Urothelium cell line (cell line): ENCODE data around the gene ZNF277.

Experiments used
- DNase-seq: peaks from one replicate; pipeline ENCODE4 v3.0.0; 2011; ENCODE audit warnings: low spot score, mixed read lengths
- FAIRE-seq: peaks from 2 replicates; lab custom pipeline; 2011; peaks lifted over from hg19 to GRCh38; lab: Jason Lieb, UNC

ZNF277 gene

DNA sequence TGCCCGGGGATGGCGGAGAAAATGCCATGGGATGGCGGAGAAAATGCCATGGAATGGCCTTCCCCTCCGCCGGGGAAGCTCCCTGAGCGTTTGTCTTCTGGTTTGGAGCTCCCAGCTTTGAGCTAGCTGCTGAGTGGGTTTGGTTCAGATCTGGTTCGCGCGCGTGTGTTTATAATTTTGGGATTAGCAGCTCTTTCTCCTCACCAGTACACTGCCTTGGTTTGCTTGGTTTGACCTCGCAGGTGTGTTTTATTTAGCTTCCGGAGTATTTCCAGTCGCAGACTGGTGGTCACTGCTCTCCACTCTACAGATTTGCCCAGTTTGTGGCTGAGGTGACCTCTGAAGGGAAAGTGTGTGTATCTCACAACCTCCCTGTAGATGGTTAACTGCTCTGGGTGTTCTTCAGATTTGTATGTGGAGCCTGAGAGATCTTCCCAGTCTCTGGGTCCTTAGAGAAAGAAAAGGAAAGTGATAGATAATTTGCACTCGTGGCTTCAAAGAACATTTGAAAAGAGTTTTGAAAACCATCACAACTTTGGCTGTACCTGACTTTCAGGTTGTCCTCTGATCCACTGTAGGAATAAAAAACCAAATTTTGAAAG lies 597 bp downstream of the ZNF277 start:
- no peak for FAIRE-seq
- DNase-seq = peak; percentile 27

DNA sequence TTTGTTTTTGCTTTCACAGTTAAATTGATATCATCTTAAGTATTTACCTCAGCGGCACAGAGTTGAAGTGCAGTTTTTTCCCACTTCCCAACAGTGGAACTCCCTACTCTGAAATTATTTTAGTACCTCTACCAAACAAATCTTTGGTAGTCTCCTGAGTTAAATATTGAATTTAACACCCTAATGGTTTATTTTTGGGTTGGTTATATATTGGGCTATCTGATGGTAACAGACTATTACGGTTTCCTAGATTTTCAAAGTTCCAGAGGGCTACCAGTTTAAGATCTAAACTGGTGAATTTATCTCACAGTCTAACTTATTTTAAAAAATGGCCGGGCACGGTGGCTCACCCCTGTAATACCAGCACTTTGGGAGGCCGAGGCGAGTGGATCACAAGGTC lies 1.3 kb downstream of the ZNF277 start:
- no peak for DNase-seq
- FAIRE-seq = no peak

DNA sequence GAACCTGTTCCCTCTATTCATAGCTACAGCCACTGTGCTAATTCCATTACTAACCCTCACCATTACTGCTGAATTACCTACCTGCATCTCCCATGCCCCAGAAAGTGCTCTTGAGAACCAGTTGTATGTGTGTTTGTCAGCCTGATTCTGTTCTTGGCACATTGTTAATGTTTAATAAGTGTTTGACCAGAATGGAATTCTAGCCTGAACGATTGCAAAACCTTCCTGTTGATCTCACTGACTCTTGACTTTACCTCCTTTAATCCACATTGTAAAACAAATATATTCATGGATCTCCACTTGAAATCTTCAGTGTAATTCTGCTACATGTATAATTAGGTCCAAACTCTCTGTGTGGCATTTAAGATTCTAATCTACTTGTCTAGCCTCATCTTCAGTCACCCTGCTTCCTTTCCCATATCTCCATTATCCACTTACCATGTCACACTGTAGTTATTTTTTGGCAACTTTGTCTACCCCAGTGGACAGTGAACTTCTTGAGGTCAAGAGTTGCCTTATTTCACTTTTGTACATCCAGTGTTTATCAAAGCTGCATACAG lies 4.9 kb downstream of the ZNF277 start:
- no peak for DNase-seq
- FAIRE-seq = no peak

DNA sequence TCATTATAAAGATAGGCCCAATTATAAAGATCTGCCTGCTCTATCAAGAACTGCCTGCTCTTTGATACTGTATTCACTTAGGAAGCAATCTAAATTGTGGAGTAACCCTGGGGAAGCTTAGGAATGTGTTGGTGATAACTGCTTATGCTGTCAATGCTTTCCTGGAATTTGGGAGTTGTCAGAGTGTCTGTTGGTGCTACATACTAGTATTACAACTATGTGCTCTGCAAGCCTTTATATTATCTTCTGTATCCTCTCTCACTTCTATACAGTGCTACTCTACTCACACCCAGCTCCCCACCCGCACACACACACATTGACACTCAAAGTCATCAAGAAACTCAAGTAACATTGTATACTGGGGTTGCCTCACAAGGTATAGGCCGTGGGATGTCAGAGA lies 6.1 kb downstream of the ZNF277 start:
- DNase-seq = no peak
- FAIRE-seq = no peak

DNA sequence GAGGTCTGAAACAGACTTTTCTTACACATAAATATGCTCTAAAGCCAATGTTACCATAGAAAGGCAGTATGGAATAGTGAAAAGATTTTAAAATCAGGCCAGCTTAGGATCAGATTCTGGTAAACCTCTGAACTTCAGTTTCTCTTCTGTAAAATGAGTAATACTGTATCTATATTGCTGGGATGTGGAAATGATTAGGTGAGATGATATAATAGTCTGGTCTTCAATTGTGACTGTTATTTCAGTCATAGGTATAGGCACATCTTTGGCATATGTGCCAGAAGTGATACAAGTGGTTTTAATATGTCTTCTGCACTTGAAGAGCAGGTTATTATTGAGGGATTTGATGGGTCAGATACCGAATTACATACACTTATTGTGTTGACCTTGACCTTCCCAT lies 7.2 kb downstream of the ZNF277 start:
- FAIRE-seq (no peak), DNase-seq (no peak)

DNA sequence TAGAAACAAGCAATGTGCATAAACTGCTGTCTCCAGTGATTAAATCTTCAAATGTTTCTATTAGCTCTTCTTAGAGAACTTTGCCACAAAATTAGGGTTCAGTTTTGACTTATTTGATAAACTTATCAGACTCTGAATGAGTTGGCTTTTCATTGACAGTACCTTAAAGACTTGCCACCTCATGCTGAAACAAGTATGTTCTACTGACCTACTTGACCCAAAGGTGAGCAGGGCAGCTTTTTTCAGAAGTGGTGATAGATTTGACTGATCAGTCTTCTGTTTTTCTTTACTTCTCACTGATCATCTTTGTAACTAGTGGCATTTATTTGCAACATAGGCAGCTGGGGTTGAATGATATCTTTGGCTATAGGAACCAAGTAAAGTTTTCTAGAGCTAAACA lies 7.8 kb downstream of the ZNF277 start:
- no peak for DNase-seq
- no peak for FAIRE-seq

DNA sequence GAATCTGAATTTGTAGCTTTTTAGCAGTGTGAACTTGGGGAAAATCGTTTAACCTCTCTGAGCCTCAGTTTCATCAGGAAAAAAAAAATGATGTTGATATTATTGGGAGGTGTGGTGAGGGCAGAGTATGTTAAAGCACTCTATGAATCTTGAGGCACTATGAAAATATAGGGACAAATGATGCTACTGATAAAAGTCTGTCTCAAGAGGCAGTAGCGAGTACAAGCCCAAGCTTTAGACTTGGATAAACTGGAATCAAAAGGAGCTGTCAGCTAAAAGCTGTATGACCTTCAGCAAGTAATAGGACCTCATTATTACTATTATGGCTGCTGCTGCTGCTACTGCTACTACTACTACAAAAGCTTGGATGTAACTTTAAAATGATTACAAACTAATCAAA lies 8.4 kb downstream of the ZNF277 start:
- FAIRE-seq (no peak), DNase-seq (no peak)

DNA sequence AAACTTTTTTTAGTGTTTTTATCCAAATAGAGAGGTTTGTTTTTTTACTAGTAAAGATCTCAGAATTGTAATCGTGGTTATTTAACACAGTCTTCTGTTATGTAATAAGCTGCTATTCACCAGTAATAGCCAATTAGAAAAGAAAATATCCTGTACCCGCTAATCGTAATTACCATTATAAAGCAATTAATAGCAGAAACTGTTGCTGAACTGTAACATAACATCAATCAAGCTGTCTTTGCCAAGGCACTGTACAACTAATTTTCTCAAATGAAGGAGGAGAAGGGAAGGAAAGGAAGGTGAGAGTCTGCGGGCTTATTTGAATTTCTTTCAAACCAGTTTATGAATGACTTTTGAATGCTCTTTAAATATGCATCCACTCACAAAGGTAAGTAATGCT lies 9.3 kb downstream of the ZNF277 start:
- DNase-seq = no peak
- no peak for FAIRE-seq

DNA sequence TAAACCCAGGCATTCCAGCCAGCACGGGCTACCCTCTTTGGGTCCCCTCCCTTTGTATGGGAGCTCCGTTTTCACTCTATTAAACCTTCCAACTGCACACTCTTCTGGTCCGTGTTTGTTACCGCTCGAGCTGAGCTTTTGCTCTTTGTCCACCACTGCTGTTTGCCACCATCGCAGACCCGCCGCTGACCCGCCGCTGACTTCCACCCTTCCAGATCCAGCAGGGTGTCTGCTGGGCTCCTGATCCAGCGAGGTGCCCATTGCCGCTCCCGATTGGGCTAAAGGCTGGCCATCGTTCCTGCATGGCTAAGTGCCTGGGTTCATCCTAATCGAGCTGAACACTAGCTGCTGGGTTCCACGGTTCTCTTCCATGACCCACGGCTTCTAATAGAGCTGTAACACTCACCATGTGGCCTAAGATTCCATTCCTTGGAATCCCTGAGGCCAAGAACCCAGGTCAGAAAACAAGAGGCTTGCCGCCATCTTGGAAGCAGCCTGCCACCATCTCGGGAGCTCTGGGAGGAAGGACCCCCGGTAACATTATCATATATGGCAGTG lies 14.5 kb downstream of the ZNF277 start:
- no peak for FAIRE-seq
- no peak for DNase-seq

DNA sequence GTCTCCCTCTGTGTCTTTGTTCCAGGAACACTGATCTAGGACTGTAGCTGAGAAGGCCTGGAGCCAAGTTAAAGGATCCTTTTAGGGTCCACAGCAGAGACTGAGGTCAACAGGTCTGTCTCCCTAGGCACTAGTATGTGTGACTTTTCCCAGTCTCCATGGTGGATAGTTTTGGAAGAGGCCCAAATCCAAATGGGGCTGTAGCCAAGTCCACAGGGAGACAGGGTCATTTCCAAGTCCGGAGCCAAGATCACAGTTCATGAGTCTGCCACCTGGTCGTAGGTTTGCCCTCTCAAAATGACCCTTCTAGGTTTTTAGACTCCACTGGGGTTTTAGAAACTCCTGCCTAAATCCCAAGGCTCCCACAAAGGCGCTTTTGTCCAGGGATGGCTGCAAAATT lies 16.8 kb downstream of the ZNF277 start:
- DNase-seq (no peak), FAIRE-seq (no peak)

DNA sequence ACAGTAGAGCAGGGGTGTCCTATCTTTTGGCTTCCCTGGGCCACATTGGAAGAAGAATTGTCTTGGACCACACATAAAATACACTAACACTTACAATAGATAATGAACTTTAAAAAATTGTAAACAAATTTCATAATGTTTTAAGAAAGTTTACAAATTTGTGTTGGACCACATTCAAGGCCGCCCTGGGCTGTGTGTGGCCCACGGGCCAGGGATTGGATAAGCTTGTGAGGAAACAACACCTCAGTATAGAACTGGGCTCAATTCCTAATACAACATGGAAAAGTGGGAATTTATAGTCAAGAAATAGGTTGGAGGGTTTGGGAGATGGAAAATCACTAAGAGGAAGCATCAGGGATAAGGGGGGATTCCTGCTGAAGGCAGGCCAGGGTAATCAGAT lies 17.7 kb downstream of the ZNF277 start:
- DNase-seq (no peak), FAIRE-seq (no peak)

DNA sequence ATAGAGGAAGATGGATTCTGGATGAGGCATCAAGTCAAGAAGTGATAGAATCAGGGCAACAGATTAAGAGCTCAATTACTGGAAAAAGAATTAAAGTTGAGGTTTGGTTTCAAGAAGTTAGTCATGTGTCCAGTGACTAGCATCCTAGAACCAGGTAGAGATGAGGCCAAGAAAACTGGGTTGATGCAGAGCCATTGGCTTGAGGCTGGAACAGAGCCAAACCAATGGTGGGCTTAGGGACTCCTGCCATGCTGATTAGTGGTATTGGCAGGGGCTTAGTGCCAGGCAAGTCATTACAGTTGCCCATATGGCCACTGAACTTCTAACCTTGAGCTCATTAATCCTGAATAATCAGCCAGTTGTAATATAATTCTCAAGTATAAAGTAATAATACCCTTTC lies 18.5 kb downstream of the ZNF277 start:
- FAIRE-seq (no peak), DNase-seq (no peak)

DNA sequence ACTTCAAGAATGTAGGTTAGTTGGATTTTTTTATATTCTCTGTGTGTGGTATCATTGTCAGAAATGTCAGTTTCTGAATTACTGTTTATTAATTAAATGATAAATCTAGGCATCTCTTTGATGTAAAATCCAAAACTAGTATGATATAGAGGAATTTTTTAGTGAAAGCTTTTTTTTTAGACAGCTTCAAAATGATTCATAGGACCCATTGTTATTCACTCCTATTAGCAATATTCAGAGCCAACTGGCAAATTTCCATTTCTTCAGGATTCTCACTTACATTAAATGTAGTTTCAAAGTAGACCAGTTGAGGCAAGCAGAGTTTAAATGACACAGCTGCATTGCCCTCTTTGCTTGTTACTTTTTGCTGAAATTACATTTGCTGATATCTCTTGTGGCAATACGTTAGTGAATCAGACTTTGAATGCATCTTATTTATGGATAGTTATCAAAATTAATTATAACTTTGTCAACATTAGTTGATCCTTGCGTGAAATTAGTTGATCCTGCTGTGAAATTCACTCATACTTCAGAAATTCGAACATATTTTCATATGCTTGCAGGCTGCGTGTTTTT lies 20.3 kb downstream of the ZNF277 start:
- FAIRE-seq (no peak), DNase-seq (no peak)

DNA sequence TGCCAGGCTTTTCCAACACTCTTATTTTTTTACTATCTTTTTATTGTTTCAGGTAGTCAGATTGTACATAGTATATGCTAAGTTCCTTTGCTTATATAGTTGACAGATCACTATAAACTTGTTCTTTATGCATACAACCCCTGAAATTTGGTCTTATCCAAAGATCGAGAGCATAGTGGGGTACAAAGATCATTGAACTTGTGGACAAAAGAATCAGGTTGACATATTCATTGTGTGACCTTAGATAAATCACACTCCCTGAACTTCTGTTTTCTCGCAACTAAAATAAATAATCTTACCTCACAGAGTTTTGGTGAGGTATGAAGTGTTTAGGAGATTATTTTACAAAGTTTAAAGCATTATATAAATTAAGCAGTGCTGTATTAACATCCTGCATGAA lies 22.1 kb downstream of the ZNF277 start:
- DNase-seq = no peak
- no peak for FAIRE-seq

DNA sequence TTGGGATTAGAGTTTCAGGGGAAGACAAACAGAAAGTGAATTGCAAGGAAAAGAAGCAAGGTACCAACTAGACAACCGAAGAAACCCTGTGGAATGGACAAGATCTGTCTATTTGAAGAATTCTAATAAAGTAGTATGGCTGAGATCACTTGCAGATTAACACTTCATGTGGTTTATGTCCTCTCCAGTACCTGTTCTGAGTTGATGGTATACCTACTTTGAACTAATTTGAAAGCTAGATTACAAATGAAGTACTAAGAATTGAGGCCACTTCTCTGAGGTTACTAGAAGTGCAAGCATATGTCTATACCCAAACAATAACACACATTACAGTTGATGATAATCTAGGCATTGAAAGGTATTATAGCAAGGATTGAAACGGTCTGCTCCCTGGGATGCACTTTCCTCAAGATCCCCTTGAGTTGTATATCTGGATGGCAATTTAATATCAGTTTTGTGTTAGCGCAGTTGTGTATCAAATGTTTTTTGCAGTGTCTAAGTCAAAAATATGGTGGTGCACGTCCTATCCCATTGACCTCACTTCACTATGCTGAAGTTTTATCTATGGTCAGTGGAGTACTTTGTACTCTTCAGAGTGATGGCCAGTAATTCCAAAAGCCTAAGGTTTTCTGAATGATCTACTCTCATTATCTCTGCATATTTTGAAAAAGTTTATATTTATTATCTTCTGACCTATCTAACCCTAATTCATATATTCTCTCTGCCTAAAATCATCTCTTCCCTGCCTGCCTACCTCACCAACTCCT lies 25.9 kb downstream of the ZNF277 start:
- no peak for FAIRE-seq

DNA sequence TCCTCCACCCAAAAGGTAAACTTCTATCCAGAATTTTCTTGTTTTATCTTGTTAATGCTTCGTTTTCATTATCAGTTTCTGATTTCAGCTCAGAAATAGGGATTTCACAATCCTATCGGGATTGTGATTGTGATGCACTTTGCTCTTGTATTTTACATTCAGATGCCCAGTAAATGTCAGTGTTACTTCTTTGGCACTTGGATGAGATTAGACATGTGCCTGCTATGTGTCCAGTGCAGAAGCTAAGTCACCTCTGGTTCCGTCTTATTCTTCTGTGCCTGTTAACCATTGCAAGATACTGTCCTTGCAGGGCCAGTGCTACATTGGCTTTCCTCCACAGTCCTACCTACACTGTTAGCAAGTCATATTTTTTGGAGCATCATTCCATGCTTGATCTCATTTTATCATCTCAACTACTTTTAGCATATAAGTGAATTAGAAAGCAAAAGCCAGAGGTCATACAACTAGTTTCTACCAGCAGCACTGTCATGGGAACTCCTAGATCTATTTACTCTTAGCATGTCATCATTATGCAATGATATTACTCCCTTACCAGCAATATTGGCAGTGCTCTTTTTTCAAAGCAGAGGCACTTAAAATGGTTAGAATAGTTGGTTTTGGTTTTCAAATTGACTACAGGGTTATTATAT lies 26.7 kb downstream of the ZNF277 start:
- no peak for FAIRE-seq
- no peak for DNase-seq

More for the DNA sequence above, 25.9 kb downstream of the ZNF277 start:
- DNase-seq = no peak

DNA sequence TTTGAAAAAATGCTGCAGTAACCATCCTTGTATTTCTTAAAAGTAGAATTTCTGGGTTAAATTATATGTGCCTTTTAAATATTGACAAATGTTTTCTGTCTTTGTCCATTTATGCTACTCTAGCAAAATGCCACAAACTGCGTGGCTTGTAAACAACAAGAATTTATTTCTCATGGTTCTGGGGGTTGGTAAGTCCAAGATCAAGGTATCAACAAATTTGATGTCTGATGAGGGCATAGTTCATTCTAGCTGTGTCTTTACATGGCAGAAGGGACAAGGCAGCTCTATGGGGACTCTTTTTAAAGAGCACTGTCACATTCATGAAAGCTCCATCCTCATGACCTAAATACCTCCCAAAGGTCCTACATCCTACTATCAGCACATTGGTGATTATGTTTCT lies 27.7 kb downstream of the ZNF277 start:
- DNase-seq = no peak
- no peak for FAIRE-seq

DNA sequence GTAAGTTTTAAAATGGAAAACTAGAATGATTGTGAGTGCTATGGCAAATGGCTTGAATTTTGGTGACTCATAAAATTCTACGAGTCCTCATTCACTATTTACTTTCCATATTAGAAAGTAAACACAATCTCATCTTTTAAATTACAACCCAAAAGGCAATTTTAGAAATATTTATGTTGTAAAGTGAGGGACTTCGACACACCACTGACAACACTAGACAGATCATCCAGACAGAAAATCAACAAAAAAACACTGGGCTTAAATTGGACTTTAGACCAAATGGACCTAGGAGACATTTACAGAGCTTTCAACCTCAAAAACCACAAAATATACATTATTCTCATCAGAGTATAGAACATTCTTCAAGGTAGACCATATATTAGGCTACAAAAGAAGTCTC lies 30.1 kb downstream of the ZNF277 start:
- DNase-seq (no peak), FAIRE-seq (no peak)

DNA sequence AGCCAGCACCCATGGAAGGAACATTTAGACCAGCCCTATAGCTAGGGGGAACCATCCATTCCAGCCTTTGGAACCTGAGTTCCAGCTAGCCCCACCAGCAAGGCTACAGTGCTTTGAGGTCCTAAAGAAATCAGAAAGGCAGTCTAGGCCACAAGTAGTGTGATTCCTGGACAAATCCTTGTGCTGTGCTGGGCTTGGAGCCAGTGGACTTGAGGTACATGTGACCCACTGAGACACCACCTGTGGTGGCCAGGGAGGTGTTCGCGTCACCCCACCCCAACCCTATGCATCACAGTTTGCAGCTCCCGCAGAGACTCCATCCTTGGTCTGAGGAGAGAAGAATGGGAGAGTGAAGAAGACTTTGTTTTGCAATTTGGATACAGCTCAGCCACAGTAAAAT lies 31.8 kb downstream of the ZNF277 start:
- no peak for FAIRE-seq
- DNase-seq = no peak

DNA sequence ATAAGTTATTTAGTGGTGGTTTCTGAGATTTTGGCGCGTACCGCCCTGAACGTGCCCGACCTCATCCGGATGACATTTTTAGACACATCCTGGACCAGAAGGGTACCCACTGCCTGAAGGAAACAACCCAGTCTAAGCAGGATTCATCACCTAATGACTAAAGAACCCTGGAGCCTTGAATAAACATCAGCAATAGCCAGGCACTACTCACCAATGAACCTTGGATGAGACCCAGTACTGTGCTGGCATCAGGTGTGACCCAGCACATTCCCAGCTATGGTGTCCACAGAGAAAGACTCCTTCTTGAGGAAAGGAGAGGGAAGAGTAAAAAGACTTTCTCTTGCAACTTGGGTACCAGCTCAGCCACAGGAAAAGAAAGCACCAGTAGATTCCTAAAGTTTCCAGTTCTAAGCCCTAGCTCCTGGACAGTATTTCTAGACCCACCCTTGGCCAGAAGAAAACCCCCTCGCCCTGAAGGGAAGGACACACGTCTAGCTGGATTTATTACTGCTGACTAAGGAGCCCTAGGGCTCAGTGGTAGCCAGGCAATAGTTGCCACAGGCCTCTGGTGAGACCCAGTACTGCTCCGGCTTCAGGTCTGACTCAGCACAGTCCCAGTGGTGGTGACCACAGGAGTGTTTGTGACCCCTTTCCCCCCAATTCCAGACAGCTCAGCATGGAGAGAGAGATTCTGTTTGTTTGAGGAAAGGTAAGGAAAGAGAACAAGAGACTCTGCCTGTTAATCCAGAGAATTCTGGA lies 32.5 kb downstream of the ZNF277 start:
- DNase-seq (no peak), FAIRE-seq (no peak)

DNA sequence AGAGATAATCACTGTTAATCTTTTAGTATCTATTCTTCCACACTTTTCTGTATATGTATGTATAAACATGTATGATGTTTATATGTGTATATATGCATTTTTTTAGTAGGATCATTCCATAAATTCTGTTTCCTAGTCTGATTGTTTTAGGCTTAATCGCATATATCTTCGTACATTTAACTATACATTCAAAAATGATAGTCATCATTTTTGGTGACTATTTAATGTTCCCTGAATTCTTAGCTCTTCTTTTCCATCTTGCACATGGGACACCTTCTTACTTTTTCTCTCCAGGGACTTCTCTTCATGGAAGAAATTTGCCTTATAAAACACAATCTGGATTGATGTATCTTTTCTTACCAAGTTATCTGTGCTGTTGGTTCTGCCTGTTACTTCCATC lies 42.1 kb downstream of the ZNF277 start:
- no peak for DNase-seq
- FAIRE-seq = no peak
